ENCODE measurements around the gene GALNT17.
"Not testable (repeated sequence)": the region's sequence is repeated elsewhere in the genome, so short reads cannot be mapped to it uniquely, and the experiment has no call there.

Gene GALNT17

GRCh38 chr7:71251706-71252105 is 119.8 kb downstream of the GALNT17 start:
- Histone ChIP-seq H3K4me3 (replicated peaks; ENCODE audit: low read depth, low read length) (no peak overlapping the region), H3K27me3 (replicated peaks; ENCODE audit: control insufficient read depth, insufficient read depth, low read length) (no peaks in the 10 kb centered on the region), H3K36me3 (ENCODE audit: control insufficient read depth, insufficient read depth, low read length) (no peaks in the 10 kb centered on the region)
- TF ChIP-seq, protein P1, sequence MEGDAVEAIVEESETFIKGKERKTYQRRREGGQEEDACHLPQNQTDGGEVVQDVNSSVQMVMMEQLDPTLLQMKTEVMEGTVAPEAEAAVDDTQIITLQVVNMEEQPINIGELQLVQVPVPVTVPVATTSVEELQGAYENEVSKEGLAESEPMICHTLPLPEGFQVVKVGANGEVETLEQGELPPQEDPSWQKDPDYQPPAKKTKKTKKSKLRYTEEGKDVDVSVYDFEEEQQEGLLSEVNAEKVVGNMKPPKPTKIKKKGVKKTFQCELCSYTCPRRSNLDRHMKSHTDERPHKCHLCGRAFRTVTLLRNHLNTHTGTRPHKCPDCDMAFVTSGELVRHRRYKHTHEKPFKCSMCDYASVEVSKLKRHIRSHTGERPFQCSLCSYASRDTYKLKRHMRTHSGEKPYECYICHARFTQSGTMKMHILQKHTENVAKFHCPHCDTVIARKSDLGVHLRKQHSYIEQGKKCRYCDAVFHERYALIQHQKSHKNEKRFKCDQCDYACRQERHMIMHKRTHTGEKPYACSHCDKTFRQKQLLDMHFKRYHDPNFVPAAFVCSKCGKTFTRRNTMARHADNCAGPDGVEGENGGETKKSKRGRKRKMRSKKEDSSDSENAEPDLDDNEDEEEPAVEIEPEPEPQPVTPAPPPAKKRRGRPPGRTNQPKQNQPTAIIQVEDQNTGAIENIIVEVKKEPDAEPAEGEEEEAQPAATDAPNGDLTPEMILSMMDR (IDR thresholded peaks at IDR 0.05; ENCODE audit: insufficient read depth, low read length, poor library complexity, severe bottlenecking): no peak
- no peak for DNase-seq (ENCODE audit: extremely low read depth, insufficient read length)

GRCh38 chr7:71254751-71255150 is 122.8 kb downstream of the GALNT17 start:
- Histone ChIP-seq H3K4me3 (replicated peaks; ENCODE audit: low read depth, low read length) (no peak overlapping the region), H3K27me3 (replicated peaks; ENCODE audit: control insufficient read depth, insufficient read depth, low read length) (no peaks in the 10 kb centered on the region), H3K36me3 (ENCODE audit: control insufficient read depth, insufficient read depth, low read length) (no peaks in the 10 kb centered on the region)
- no peak for DNase-seq (ENCODE audit: extremely low read depth, insufficient read length)
- TF ChIP-seq, protein P1 (IDR thresholded peaks at IDR 0.05; ENCODE audit: insufficient read depth, low read length, poor library complexity, severe bottlenecking): no peak

DNA sequence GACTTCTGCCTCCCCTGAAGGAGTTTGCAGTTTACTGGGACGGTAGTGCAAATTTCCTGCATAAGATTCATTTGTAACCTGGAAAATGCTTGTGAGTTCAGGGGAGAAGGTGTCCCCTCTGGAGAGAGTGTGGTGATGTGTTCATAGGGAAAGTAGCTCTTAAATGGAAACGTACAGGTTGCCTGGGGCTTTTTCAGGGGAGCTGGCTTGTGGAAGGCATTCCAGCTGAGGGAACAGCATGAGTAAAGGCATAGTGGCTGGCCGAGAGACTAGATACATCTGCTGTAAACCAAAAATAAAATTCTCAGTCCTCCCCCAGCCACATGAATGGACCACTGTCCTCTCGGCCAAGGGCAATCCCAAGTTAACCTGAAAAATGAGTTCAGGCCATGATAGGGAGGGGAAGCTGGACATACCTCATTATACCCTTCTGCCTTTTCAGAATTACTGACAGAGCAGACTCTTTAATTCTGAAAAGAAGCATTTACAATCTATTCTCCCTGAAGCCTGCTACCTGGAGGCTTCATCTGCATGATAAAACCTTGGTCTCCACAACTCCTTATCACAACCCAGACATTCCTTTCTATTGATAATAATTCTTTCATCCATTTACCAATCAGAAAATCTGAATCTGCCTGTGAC is 123.7 kb downstream of the GALNT17 start:
- Histone ChIP-seq H3K27me3 (replicated peaks; ENCODE audit: control insufficient read depth, insufficient read depth, low read length) (no peaks in the 10 kb centered on the region), H3K4me3 (replicated peaks; ENCODE audit: low read depth, low read length) (no peak overlapping the region), H3K36me3 (ENCODE audit: control insufficient read depth, insufficient read depth, low read length) (no peaks in the 10 kb centered on the region)
- TF ChIP-seq, protein P1 (IDR thresholded peaks at IDR 0.05; ENCODE audit: insufficient read depth, low read length, poor library complexity, severe bottlenecking): no peak
- DNase-seq (ENCODE audit: extremely low read depth, insufficient read length): no peak

DNA sequence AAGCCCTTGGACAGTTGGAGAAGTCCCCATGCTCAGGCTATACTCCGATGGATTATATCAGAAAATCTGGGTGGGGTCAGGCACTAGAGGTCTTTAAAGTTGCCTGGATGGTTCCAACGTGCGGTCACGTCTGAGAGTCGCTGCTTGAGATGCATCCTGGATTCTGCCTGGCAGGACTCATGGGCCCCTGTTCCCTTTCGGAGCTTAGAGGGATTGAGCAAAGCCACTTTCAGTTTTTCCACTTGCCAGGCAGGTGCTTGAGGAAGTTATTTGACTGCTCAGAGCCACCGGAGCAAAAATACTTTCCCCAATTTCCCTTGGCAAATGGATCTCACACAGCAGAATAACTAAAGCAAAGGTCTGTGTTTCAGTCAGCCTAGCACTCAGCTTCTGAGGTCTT is 129.1 kb downstream of the GALNT17 start:
- no peak for DNase-seq (ENCODE audit: extremely low read depth, insufficient read length)
- Histone ChIP-seq H3K4me3 (replicated peaks; ENCODE audit: low read depth, low read length) (no peak overlapping the region), H3K27me3 (replicated peaks; ENCODE audit: control insufficient read depth, insufficient read depth, low read length) (no peaks in the 10 kb centered on the region), H3K36me3 (ENCODE audit: control insufficient read depth, insufficient read depth, low read length) (no peaks in the 10 kb centered on the region)
- TF ChIP-seq, protein P1 (IDR thresholded peaks at IDR 0.05; ENCODE audit: insufficient read depth, low read length, poor library complexity, severe bottlenecking): no peak

DNA sequence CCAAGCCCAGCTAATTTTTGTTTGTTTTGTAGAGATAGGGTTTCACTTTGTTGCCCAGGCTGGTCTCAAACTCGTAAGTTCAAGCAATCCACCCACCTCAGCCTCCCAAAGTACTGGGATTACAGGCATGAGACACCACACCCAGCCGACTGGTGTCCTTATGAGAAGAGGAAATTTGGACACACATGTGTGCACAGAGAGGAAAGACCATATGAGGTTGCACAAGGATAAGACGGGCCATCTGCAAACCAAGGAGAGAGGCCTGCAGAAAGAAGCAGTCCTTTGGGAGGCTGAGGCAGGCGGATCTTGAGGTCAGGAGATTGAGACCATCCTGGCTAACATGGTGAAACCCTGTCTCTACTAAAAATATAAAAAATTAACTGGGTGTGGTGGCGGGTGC is 130.9 kb downstream of the GALNT17 start:
- not testable (repeated sequence) for H3K4me3 ChIP-seq (replicated peaks; ENCODE audit: low read depth, low read length); DNase-seq (ENCODE audit: extremely low read depth, insufficient read length); H3K36me3 ChIP-seq (ENCODE audit: control insufficient read depth, insufficient read depth, low read length); H3K27me3 ChIP-seq (replicated peaks; ENCODE audit: control insufficient read depth, insufficient read depth, low read length)

GRCh38 chr7:71264005-71264404 is 132.1 kb downstream of the GALNT17 start:
- H3K4me3 ChIP-seq (replicated peaks; ENCODE audit: low read depth, low read length): no peak overlapping the region
- H3K27me3 ChIP-seq (replicated peaks; ENCODE audit: control insufficient read depth, insufficient read depth, low read length): no peaks in the 10 kb centered on the region
- no peaks in the 10 kb centered on the region for H3K36me3 ChIP-seq (ENCODE audit: control insufficient read depth, insufficient read depth, low read length)
- no peak for DNase-seq (ENCODE audit: extremely low read depth, insufficient read length)
- TF ChIP-seq, protein P1 (IDR thresholded peaks at IDR 0.05; ENCODE audit: insufficient read depth, low read length, poor library complexity, severe bottlenecking): no peak
